ENCODE measurements around the gene TMEM267. TPM values are rescaled to one million over a fixed set of nuclear protein-coding genes. Genes with fewer than 3 reads are reported as not detected.

The TMEM267 gene
- total and polyA plus RNA-seq, 2 experiments from 2014 or later, result 6.5 to 11.2 TPM

DNA sequence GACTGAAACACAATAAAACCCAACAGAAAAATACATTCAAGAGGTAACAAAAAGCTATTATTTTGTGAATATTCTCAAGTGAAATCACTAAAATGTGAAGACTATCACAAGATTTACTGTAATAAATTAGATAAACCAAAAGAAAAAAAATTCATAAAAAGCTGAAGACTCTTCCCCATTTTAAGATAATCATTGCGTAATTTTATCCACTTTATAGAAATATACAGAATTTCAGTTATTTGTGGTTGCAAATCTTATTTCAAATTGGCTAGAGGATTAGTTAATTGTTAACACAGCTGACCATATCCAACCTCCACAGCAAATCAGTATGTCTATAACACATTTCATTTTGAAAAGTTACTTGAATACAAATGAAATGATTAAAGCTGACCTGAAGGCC lies 7.7 kb upstream of the TMEM267 start (continued):
- TF ChIP-seq, protein P1, sequence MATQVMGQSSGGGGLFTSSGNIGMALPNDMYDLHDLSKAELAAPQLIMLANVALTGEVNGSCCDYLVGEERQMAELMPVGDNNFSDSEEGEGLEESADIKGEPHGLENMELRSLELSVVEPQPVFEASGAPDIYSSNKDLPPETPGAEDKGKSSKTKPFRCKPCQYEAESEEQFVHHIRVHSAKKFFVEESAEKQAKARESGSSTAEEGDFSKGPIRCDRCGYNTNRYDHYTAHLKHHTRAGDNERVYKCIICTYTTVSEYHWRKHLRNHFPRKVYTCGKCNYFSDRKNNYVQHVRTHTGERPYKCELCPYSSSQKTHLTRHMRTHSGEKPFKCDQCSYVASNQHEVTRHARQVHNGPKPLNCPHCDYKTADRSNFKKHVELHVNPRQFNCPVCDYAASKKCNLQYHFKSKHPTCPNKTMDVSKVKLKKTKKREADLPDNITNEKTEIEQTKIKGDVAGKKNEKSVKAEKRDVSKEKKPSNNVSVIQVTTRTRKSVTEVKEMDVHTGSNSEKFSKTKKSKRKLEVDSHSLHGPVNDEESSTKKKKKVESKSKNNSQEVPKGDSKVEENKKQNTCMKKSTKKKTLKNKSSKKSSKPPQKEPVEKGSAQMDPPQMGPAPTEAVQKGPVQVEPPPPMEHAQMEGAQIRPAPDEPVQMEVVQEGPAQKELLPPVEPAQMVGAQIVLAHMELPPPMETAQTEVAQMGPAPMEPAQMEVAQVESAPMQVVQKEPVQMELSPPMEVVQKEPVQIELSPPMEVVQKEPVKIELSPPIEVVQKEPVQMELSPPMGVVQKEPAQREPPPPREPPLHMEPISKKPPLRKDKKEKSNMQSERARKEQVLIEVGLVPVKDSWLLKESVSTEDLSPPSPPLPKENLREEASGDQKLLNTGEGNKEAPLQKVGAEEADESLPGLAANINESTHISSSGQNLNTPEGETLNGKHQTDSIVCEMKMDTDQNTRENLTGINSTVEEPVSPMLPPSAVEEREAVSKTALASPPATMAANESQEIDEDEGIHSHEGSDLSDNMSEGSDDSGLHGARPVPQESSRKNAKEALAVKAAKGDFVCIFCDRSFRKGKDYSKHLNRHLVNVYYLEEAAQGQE (IDR thresholded peaks at IDR 0.05; ENCODE audit: unreplicated experiment), result no peak
- TF ChIP-seq, protein P2, sequence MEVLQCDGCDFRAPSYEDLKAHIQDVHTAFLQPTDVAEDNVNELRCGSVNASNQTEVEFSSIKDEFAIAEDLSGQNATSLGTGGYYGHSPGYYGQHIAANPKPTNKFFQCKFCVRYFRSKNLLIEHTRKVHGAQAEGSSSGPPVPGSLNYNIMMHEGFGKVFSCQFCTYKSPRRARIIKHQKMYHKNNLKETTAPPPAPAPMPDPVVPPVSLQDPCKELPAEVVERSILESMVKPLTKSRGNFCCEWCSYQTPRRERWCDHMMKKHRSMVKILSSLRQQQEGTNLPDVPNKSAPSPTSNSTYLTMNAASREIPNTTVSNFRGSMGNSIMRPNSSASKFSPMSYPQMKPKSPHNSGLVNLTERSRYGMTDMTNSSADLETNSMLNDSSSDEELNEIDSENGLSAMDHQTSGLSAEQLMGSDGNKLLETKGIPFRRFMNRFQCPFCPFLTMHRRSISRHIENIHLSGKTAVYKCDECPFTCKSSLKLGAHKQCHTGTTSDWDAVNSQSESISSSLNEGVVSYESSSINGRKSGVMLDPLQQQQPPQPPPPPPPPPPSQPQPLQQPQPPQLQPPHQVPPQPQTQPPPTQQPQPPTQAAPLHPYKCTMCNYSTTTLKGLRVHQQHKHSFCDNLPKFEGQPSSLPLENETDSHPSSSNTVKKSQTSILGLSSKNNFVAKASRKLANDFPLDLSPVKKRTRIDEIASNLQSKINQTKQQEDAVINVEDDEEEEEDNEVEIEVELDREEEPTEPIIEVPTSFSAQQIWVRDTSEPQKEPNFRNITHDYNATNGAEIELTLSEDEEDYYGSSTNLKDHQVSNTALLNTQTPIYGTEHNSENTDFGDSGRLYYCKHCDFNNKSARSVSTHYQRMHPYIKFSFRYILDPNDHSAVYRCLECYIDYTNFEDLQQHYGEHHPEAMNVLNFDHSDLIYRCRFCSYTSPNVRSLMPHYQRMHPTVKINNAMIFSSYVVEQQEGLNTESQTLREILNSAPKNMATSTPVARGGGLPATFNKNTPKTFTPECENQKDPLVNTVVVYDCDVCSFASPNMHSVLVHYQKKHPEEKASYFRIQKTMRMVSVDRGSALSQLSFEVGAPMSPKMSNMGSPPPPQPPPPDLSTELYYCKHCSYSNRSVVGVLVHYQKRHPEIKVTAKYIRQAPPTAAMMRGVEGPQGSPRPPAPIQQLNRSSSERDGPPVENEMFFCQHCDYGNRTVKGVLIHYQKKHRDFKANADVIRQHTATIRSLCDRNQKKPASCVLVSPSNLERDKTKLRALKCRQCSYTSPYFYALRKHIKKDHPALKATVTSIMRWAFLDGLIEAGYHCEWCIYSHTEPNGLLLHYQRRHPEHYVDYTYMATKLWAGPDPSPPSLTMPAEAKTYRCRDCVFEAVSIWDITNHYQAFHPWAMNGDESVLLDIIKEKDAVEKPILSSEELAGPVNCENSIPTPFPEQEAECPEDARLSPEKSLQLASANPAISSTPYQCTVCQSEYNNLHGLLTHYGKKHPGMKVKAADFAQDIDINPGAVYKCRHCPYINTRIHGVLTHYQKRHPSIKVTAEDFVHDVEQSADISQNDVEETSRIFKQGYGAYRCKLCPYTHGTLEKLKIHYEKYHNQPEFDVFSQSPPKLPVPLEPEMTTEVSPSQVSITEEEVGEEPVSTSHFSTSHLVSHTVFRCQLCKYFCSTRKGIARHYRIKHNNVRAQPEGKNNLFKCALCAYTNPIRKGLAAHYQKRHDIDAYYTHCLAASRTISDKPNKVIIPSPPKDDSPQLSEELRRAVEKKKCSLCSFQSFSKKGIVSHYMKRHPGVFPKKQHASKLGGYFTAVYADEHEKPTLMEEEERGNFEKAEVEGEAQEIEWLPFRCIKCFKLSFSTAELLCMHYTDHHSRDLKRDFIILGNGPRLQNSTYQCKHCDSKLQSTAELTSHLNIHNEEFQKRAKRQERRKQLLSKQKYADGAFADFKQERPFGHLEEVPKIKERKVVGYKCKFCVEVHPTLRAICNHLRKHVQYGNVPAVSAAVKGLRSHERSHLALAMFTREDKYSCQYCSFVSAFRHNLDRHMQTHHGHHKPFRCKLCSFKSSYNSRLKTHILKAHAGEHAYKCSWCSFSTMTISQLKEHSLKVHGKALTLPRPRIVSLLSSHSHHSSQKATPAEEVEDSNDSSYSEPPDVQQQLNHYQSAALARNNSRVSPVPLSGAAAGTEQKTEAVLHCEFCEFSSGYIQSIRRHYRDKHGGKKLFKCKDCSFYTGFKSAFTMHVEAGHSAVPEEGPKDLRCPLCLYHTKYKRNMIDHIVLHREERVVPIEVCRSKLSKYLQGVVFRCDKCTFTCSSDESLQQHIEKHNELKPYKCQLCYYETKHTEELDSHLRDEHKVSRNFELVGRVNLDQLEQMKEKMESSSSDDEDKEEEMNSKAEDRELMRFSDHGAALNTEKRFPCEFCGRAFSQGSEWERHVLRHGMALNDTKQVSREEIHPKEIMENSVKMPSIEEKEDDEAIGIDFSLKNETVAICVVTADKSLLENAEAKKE (CRISPR knock-in tag; IDR thresholded peaks at IDR 0.05), result no peak

DNA sequence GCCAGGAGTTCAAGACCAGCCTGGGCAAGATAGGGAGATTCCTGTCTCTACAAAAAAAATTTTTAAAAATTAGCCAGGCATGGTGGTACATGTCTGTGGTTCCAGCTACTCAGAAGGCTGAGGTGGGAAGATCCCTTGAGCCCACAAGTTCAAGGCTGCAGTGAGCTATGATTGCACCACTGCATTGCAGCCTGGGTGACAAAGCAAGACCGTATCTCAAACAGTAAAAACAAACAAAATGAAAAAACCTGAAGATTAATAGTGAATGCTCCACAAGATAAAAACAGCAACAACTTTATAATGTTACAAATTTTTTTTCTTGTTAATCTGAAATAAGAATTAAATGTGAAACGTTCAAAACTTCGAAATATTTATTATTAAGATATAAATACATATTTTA lies 2.7 kb upstream of the TMEM267 start:
- H3K4me3 Mint-ChIP-seq, result no peak overlapping the region
- Histone ChIP-seq H3K4me2 (no peak overlapping the region), H3K27me3 (ENCODE audit: insufficient read depth) (no peaks in the 10 kb centered on the region), H3K4me1 (ENCODE audit: insufficient read depth) (peaks cover 13% of the 10 kb centered on the region), H3K27ac (ENCODE audit: low read depth) (no peak overlapping the region), H3K9me2 (ENCODE audit: insufficient read depth) (no peaks in the 10 kb centered on the region), H3K79me2 (replicated peaks; ENCODE audit: insufficient read depth) (peaks cover 14% of the 10 kb centered on the region; the same call in 1 of the 2 replicates), H3K4me3 (no peak overlapping the region), H3K36me3 (ENCODE audit: insufficient read depth) (peaks cover 12% of the 10 kb centered on the region; the same call in 1 of the 2 replicates), H2AFZ (no peak overlapping the region), H4K20me1 (replicated peaks; ENCODE audit: insufficient read depth) (no peaks in the 10 kb centered on the region), H3F3A (replicated peaks; ENCODE audit: low read depth) (no peaks in the 10 kb centered on the region)
- no peaks in the 10 kb centered on the region; the same call in 2 of the 3 replicates for H3K9me3 Mint-ChIP-seq
- ATAC-seq (no peak), DNase-seq (ENCODE audit: low spot score) (no peak)
- peaks cover 10% of the 10 kb centered on the region; the same call in 2 of the 3 replicates for H3K4me1 Mint-ChIP-seq
- peaks cover 15% of the 10 kb centered on the region; the same call in 2 of the 3 replicates for H3K36me3 Mint-ChIP-seq (ENCODE audit: low read depth)
- H3K27me3 Mint-ChIP-seq (ENCODE audit: insufficient read depth, low read depth, poor library complexity), result peaks cover 8% of the 10 kb centered on the region
- no peak overlapping the region for H3K27ac Mint-ChIP-seq
- TF ChIP-seq STAT1 (IDR thresholded peaks at IDR 0.05; ENCODE audit: unreplicated experiment) (no peak), NANOG (IDR thresholded peaks at IDR 0.05; ENCODE audit: borderline replicate concordance) (no peak), EZH2 (IDR thresholded peaks at IDR 0.05; ENCODE audit: low read depth, unreplicated experiment) (no peak)
